ENCODE measurements around the gene ASPHD2.

DNA sequence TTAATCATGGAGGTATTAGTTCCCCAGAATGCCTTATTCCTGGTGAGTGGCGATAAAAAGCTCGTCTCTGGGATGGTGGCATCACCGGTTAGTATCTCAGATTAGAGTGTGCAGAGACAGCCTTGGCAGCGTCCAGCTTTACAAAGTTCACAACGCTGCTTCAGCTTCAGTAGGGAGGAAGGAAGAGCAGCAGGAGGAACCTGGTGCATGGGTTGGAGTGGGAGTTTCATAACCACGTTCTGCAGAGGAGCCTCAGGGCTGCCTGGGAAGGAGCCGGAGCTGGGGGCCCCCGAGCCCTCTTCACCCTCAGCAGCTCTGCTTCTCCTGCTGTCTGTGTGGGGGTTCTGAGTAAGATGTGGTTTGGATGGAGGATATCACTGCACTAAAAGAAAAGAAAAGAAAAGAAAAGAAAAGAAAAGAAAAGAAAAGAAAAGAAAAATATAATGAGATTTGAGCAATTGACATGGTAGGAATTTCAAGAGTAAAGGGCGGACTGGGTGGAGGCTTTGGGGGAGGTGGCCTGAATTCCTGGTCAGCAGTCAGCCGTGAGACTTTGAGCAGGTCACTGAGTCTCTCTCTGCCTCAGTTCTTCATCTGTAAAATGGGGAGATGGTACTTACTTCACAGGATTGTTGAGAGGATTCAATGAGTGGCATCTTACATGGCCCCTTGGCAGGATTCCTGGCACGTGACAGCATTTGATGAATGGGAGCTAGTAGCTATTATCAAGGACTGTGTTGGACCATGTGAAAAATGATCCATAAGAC is 6.5 kb downstream of the ASPHD2 start:
- no peak for TF ChIP-seq GATA2 (IDR thresholded peaks at IDR 0.05; ENCODE audit: low read depth, low read length)
- no peak for TF ChIP-seq GATA3 (IDR thresholded peaks at IDR 0.05; ENCODE audit: low read depth, low read length)
